Measurements from ENCODE around the gene CNTNAP4. TPM values are rescaled to one million over a fixed set of nuclear protein-coding genes. Genes with fewer than 3 reads are reported as not detected.

CNTNAP4 gene
- polyA plus RNA-seq, 10 donors: 9.4 to 22.5 (median 13.8) TPM

DNA sequence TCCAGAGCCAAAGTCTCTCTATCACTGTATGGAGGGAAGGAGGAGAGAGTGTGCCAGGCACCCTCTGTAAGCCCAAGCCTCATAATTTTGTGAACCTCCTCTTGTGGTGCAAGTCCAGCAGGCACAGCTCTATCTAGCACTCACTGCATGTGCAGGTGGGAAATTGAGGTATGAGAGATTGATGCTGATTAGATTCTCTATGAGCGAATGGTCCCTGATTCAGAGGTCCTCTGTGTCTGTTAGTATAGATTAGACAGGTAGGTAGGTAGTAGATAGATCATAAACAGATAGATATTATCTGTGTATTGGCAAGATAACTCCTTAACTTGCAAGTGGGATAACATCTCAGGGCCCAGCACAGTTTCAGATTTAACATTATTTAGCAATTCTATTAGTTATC, 209.5 kb downstream of the CNTNAP4 start:
- no peak for DNase-seq

DNA sequence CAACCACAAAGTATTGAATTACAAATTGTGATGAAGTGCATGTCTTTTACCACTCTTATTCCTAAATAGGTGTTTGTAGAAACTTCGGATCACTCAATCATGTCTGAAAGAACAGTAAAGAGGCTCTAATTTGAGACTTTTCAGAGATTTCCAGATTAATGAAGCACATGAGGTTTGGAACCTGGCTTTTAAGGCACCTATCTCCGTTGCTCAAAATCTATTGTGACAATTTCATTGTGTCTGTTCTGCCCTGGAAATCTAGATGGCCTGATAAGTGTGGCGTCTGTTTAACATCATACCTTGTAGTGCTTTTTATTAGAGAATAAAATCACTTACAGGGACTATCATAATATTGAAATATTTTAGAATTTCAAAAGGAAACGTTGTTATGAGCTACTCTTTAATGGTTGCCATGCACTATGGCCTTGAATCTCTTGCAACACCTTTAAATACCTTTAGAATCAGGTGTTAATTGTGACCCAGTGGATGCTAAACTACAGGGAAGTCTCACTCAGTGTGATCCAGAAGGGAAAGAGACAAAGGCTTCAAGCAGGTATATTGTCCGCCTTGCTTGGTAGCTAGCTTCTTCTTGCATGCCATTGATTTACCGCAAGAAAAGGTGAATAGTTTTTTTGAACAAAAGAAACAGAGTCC, 210.3 kb downstream of the CNTNAP4 start:
- no peak for DNase-seq

DNA sequence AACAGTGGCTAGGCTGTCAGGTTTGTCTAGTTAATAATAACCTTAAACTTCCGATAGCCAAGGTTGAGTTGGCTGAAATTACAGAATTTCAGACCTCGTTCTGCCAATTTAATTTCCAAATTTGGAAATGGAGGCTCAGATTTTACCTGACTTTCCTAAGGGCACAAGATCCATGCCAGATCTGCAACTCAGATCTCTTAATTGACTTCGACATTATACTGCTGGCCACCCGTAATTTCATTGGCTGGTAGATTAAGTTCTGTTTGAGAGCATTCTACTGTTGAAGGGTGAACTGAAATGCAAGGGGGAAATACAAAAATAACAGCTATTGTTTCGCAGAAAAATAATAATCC, 210.8 kb downstream of the CNTNAP4 start:
- DNase-seq: no peak

DNA sequence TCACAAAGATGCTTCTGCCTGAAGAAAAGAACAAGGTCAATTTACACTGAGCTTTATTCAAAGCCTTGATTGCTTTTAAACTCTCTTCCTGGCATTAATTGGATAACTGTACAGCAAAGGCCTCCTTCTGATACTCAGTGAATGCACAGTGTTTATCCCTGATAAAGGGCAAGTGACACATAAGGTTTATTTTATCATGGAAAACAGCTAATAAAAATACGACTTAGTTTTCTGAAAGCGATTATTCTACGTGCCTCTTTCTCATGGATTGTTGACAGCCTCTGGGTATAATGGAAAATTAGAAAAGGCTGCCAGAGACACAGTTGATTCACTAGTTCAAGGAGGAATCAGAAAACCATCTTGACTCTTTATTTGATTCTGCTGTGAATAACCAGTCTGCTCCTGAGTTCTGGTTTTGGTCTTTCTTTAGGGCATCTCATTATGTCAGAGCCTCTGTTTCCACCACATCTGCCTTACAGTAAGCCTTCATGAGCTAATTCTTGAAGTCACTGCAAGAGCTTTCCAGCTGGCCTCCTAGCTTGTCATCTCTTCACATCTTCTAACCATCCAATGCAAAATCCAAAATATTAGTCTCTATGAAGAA, 212.9 kb downstream of the CNTNAP4 start:
- no peak for DNase-seq

DNA sequence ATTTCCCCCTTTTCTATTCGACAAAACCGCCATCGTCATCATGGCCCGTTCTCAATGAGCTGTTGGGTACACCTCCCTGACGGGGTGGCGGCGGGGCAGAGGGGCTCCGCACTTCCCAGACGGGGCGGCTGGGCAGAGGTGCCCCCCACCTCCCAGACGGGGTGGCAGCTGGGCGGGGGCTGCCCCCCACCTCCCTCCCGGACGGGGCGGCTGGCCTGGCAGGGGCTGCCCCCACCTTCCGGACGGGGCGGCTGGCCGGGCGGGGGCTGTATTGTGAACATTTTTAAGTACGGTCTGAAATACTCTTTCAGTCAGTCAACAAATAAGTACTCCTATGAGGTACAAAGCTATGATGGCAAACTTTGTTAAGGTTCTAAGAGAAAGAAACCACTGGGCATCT, 222.8 kb downstream of the CNTNAP4 start:
- no peak for DNase-seq

DNA sequence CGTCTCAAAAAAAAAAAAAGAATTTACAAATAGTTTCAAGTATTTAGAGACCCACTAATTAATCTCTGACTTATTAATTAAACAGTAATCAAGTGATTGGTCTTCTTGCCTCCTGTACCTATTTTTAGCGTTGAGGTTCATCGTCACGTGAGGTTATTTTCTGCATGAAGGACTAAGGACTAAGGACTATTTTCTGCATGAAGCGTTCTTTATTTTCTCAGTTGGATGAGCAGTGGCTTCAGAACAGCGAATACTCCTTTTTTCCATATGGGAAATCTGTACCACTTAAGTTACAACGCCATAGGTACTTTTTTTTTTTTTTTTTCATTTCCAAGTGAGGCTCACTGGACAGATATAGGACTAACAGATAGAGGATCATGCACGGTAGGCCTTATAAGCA, 224.9 kb downstream of the CNTNAP4 start:
- no peak for DNase-seq

DNA sequence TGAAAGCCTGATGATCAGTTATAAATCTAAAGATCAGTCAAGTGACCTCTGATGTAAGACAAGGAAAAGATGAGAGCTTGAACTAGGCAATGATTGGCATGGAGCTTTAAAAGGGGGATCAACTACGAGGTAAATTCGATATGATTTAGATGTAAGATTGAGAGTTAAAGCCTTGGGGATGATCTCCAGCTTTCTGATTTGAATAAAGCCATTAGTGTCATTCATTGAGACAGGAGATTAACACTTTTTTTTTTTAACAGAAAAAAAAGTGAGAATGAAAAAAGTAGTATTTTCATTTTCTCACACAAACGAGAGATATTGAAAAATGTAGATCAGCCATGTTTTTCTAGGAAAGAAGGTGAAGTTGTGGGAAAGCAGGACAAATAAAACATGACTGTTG, 225.4 kb downstream of the CNTNAP4 start:
- no peak for DNase-seq

DNA sequence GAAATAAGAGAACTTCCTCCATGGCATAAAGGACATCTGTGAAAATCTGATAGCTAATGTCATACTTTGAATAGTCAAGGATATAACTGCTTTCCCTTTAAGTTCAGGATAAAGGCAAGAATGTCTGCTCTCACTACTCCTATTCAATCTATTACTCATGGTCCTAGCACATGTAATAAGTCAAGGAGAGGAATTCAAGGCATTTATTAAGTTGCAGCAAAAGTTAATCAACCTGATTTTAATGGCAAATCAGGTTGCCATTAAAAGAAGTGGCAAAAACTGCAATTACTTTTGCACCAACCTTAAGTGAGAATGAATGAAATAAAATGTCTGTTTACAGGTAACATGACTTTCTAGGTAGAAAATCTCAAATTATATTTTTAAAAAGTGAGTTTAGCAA, 225.9 kb downstream of the CNTNAP4 start:
- DNase-seq: no peak

DNA sequence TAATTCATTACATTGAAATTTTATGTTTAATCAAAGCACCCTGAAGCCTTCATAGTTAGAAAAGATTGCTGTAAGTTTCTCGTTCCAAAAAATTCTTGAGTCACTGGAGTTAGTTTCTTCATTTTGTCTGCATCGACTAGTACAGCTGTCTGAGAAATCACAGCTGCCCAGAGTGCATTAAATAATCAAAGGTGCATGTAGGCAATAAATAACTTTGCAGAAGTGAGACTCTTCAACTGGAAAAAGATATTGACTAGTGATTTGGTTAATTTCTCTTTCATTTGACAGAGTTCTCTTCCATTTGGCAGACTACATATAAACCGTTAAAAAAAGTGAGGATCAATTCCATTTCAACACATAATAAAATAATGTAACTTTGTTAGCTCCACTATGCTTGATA, 234.0 kb downstream of the CNTNAP4 start:
- no peak for DNase-seq

DNA sequence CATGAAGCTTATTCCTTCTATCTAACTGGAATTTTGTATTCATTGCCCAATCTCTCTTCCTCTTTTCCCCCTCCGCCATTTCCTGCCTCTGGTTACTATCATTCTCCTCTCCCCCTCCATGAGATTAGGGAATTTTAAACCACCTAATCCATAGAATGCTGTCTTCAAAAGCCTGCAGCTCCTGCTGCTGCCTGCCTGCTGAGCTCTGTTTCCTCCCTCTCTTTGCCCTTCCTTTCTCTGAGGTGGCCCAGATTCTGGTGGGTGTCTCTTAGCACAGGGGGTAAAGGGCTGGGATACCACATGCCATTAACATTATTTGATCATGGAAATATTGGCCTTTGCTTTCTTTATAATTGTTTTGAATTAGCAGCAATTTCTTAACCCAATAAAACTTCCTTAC, 241.6 kb downstream of the CNTNAP4 start:
- no peak for DNase-seq

DNA sequence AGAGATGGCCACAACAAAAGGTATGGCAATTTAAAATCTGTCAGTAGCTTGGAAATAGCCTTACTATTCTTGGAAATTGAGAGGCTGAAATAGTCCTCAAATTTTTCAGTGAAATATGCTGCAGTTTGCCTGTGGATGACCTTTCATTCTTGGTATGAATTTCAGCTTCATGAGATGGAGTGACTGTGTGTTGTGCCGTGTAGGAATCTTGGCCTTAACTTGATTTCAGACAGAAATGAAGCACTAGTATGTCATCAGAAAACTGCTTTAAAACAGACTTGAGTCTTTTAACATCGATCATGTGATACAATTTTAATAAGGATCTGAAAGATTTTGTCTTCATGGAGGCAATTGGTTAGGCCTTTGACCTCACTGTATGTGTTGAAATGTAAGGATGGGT, 247.2 kb downstream of the CNTNAP4 start:
- peak in 1 of 3 donors; percentile 11 for DNase-seq

DNA sequence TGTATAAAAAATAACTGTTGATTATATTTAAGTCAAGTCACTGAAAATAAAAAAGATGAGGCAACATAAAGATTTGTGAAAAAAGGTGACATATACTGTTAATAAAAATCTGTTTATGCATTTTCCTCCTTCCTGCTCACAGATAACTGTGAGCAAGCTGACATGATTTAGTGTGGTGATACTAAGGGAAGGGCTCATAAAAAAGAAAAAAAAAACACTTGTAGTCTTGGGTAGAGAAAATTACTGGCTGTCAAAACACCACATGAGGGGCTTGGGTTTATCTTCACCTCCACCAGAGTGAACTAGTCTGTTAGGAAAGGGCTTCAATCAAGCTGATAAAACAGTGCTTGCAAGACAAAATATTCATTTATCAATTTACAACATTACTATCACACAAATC, 247.6 kb downstream of the CNTNAP4 start:
- DNase-seq: no peak

DNA sequence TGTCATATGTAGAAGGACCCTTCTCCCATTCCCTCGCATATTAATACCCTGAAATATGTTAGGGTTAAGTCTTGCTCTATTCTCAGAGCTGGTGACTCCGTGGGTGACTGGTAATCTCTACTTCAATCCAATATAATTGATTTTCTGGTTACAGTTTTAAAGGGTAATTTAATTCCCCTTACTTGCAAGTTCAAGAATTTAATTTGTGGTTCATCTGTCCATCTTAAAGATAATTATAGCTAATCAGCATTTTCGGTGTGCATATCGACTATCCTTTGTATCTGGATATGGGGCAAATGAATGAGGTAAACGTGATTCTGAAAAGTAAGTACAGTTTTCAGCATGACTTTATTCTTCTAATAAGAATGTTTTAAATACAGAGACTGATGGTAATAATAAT, 250.0 kb downstream of the CNTNAP4 start:
- no peak for DNase-seq

DNA sequence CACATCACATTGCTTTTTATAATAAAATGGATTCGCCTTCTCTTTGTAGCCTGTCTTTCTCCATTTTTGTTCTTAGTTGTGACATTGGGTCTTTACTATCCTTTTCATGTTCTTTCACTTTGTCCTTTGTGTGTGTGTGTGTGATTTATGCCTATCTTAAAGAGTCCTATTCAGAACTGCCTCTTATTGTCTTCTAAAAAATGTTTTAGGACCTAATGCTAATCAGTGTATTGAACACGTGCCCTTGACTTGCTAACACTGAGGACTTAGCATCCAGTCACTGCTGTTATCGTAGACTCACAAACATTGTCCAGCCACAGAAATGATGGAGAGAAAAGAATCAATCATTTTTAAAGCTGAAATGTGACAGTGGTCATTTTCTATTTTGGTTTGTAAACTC, 251.9 kb downstream of the CNTNAP4 start:
- no peak for DNase-seq

DNA sequence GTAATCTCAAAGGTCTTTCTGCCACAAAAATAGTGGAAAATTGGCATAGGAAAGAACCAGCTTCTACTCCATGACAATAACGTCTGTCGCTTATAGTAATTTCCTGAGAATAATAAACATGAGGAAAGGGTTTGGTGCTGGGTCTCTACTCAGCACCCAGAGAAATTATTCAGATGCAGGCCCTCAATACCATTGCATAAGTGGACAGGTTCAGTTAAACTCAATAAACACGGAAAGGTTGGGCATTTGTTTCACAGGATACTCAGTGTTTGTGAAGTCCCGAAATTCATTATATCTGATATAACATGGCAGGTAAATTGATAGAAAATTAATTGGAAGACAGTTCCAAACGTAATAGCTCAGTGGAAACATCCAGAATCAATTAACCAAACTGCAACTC, 254.0 kb downstream of the CNTNAP4 start:
- DNase-seq: no peak

DNA sequence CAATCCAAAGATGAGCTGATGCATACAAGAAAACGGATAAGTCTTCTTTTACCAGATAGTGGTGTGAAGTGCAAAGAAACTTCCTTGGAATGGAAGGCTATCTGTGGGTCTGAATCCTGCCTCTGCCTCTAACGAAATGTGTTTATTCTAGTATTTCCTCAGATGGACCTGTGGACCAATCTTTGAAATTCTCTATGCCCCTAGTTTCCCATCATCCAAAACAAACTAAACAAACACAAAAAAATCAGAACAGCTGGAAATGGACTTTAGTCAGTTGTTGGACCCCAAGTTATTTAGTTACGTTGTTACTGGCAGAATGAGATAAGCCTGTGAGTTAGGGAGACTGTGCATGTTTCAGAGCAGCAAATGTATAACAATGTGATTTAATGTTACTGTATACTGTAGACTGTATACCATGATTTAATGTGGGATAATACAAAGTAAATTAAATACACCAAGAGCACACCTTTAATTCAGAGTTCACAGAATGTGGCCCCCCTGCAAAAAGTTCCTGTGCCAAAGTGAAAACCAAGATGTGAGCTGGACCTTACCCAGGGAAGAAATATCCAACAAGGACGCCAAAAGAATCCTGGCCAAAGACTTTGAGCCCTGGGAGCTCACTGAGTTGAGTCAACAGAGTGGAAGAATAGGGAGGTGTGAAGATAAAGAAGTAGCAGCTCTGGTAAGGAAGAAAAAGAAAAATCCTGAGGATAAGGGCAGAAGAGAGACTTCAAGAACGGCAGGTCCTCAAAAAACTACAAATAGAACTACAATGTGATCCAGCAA, 255.2 kb downstream of the CNTNAP4 start:
- DNase-seq: no peak

DNA sequence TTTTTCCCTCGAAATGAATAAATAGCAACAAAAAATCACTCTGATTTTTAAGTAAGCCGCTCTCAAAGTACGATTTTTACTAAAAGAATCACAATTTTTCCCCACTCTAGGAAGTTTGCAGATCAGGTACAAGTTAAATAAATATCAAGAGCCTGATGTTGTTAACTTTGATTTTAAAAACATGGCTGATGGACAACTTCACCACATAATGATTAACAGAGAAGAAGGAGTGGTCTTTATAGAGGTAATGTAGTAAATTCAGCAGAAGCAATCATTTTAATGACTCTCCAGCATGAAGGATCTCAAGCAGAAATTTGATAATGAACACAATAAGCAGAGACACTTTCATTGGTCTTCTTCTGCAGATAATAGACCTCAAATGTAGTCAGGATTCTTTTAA, 262.4 kb downstream of the CNTNAP4 start:
- DNase-seq: no peak

DNA sequence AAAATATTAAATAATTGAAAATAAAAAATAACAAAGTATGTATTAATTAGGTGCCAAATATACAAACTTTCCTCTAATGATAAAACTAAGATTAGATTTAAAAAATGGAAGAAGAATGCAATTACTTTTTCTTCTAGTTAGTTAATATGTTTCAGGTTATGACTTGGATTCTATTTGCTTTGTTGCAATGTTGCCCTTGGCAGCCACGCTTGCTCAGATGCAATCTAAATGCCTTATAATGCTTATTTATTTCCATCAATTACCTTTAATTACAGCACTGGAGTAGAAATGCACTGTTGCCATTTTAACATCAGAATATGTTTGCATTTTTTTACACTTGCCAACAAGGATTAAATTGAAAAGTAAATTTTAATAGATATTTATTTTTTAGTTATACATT, 263.9 kb downstream of the CNTNAP4 start:
- no peak for DNase-seq

DNA sequence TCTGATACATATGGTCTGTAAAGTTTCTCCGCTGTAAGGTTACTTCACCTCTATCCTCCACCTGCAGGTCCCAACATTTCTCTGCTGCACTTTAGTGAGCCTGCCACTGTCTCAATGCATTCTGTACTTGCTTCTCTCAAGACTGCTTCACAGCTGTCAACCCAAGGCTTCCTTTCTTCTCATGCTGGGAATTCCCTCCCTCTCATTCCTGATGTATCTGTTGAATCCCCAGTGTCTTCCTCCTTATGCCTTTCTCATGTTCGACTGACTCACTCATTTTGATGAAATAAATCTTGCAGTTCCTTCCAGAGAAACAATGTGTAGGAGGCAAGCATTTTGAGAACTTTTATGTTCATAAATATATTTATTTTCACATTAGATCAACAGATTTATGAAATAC, 288.3 kb downstream of the CNTNAP4 start:
- no peak for DNase-seq

DNA sequence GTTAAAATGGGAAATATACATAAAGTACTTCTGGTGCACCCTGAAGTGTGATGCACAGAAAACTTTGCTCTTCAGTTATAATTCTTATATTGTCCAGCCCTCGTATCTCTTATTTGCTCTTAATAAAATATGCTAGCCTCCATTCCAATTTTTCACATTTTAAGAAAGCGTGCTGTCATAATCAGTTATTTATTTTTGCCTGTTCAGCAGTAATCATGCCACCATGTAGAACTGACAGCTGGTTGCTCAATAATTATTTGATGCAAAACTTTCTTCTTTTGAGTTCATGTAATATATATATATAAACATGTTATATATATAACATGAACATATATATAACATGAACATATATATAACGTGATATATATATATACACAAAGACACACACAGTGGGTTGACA, 294.6 kb downstream of the CNTNAP4 start:
- DNase-seq: no peak

DNA sequence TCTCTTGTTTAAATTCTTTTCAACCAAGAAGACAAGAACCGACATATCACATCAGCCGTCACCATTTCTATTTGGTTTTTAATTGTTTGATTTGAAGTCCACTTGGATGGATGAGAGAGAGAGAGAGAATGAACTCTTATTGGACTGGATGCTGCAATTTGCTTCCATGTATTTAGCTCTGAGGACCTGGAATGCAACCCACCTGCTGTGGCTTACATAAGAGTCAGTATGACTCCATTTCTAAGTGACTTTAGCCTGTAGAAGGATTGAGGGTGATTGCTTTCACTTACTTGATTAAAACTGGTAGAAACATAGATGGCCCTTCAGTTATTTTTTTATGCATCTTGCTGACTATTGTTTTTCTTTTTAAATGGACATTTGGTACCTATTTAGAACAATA, 296.1 kb downstream of the CNTNAP4 start:
- no peak for DNase-seq

DNA sequence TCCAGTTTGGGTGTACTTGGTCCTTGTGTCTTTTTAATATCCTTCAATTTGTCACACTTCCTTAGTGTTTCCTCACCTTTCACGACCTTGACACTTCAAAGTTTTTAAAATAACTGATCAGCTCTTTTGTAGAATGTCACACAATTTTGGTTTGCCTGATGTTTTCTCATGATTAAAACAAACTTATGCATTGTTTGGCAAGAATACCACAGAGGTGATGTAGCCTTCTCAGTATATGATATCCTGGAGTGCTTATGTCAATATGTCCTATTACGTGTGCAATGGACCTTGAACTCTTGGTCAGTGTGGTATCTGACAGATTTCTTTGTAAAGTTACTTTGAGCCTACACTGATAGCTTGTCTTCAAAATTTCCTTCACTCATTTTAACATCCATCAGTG, 297.4 kb downstream of the CNTNAP4 start:
- no peak for DNase-seq

DNA sequence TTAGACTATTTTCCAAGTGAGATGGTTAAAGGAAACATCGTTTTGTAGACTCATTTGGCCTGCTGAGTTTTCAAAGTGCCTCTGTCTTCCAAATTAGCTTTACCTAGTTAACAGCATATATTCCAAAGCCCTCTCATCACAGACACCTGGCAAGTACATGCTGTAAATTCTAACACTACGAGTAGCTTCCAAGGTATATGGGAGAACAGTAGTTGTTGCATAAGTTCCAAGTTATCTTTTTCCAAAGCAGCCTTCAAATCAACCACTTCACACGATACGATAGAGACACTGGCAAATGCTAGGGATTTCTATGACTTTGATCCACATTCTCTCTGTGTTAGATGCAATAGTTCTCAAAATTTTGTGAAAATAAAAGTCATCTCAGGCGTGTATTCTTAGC, 299.3 kb downstream of the CNTNAP4 start:
- no peak for DNase-seq

DNA sequence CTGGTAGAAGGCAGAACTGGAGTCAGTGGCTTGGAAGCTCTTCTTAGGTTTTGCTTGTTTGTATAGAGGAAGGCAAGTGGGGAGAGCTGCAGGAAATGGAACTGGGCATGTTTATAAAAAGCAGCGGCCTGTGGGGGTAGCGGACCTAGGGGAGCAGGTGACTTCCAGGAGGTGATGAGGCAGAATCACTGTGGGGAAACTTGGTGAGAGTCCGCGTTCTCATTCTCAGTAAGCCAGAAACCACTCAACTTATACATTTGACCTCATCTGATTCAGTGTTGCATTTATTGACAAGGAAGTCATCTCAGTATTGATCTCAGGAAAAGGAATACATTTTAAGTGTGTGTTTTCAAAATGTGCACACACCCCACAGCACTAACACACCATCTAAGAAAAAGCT, 299.8 kb downstream of the CNTNAP4 start:
- DNase-seq: no peak
